ENCODE measurements around the gene SIK1.

The SIK1 gene

GRCh38 chr21:43369596-43370090 lies 57.3 kb downstream of the SIK1 start:
- no peak overlapping the region for H3K27ac ChIP-seq (replicated peaks)
- H3K27me3 ChIP-seq (ENCODE audit: insufficient read depth, poor library complexity, severe bottlenecking): no peaks in the 10 kb centered on the region
- no peak for TF ChIP-seq CTCF (IDR thresholded peaks at IDR 0.05; ENCODE audit: insufficient read depth, low read length)
- no peak for TF ChIP-seq POLR2AphosphoS5 (IDR thresholded peaks at IDR 0.05; ENCODE audit: low read depth)
- TF ChIP-seq REST (IDR thresholded peaks at IDR 0.05; ENCODE audit: insufficient replicate concordance, low read depth): no peak
- TF ChIP-seq GABPA (IDR thresholded peaks at IDR 0.05; ENCODE audit: low read depth): no peak
- TF ChIP-seq SPI1 (IDR thresholded peaks at IDR 0.05; ENCODE audit: borderline replicate concordance, low read depth): no peak
- H3K4me3 ChIP-seq (replicated peaks; ENCODE audit: insufficient read depth, low read length): no peak overlapping the region
- no peak for DNase-seq (ENCODE audit: low read depth in 1 of 2, low spot score in 1 of 2)

- Histone ChIP-seq H3K27ac (replicated peaks) (no peak overlapping the region), H3K27me3 (ENCODE audit: insufficient read depth, poor library complexity, severe bottlenecking) (no peaks in the 10 kb centered on the region), H3K4me3 (replicated peaks; ENCODE audit: insufficient read depth, low read length) (no peak overlapping the region)
- no peak for TF ChIP-seq SPI1 (IDR thresholded peaks at IDR 0.05; ENCODE audit: borderline replicate concordance, low read depth)
- no peak for TF ChIP-seq REST (IDR thresholded peaks at IDR 0.05; ENCODE audit: insufficient replicate concordance, low read depth)
- no peak for TF ChIP-seq GABPA (IDR thresholded peaks at IDR 0.05; ENCODE audit: low read depth)
- peak in 1 of 2 experiments; percentile 35 for DNase-seq (ENCODE audit: low read depth in 1 of 2, low spot score in 1 of 2)
Measured at GRCh38 chr21:43369124-43369523, 57.8 kb downstream of the SIK1 start.

GRCh38 chr21:43368685-43369084 lies 58.2 kb downstream of the SIK1 start:
- DNase-seq (ENCODE audit: low read depth in 1 of 2, low spot score in 1 of 2): no peak
- no peak overlapping the region for H3K4me3 ChIP-seq (replicated peaks; ENCODE audit: insufficient read depth, low read length)
- H3K27ac ChIP-seq (replicated peaks): no peak overlapping the region
- TF ChIP-seq CTCF (IDR thresholded peaks at IDR 0.05; ENCODE audit: insufficient read depth, low read length) (no peak), GABPA (IDR thresholded peaks at IDR 0.05; ENCODE audit: low read depth) (no peak), POLR2AphosphoS5 (IDR thresholded peaks at IDR 0.05; ENCODE audit: low read depth) (no peak), SPI1 (IDR thresholded peaks at IDR 0.05; ENCODE audit: borderline replicate concordance, low read depth) (no peak), REST (IDR thresholded peaks at IDR 0.05; ENCODE audit: insufficient replicate concordance, low read depth) (no peak)
- no peaks in the 10 kb centered on the region for H3K27me3 ChIP-seq (ENCODE audit: insufficient read depth, poor library complexity, severe bottlenecking)
